GM18498 (cell line): Measurements from ENCODE around the gene TRIM21.
"Not testable (repeated sequence)": the region's sequence is repeated elsewhere in the genome, so short reads cannot be mapped to it uniquely, and the experiment has no call there.

Experiments used
- ATAC-seq: cut with Tn5 transposase; IDR thresholded peaks from one replicate; pipeline ENCODE4 v1.9.1; 2021; ENCODE audit warnings: mild to moderate bottlenecking, moderate library complexity; ENCODE audit not compliant: unreplicated experiment

Gene TRIM21

GRCh38 chr11:4393209-4393857 is at the start of gene TRIM21:
Gene TRIM21 (minus strand): TSS chr11:4393702. CDS start chr11:4390409, 3,293 bp downstream.
- peak; percentile 100 for ATAC-seq

GRCh38 chr11:4441515-4441914 is 48.0 kb upstream of the TRIM21 start:
- ATAC-seq: no peak

GRCh38 chr11:4436411-4436810 is 42.9 kb upstream of the TRIM21 start:
- ATAC-seq: no peak

- no peak for ATAC-seq
Measured at GRCh38 chr11:4433856-4434255, 40.4 kb upstream of the TRIM21 start.

GRCh38 chr11:4430051-4430450 is 36.5 kb upstream of the TRIM21 start:
- no peak for ATAC-seq

GRCh38 chr11:4418403-4418802 is 24.9 kb upstream of the TRIM21 start:
- ATAC-seq: no peak

- ATAC-seq: no peak
Measured at GRCh38 chr11:4416816-4417215, 23.3 kb upstream of the TRIM21 start.

- no peak for ATAC-seq
Measured at GRCh38 chr11:4416306-4416705, 22.8 kb upstream of the TRIM21 start.

- ATAC-seq: not testable (repeated sequence)
Measured at GRCh38 chr11:4406206-4406605, 12.7 kb upstream of the TRIM21 start.

GRCh38 chr11:4393858-4394223 is 339 bp upstream of the TRIM21 start:
- peak; percentile 18 for ATAC-seq

GRCh38 chr11:4388221-4388620 is 5.3 kb downstream of the TRIM21 start:
- no peak for ATAC-seq

- ATAC-seq: no peak
Measured at GRCh38 chr11:4385978-4386740, 7.3 kb downstream of the TRIM21 start.

GRCh38 chr11:4381901-4382300 is 11.6 kb downstream of the TRIM21 start:
- no peak for ATAC-seq

- no peak for ATAC-seq
Measured at GRCh38 chr11:4375431-4376140, 17.9 kb downstream of the TRIM21 start.

GRCh38 chr11:4370166-4370565 is 23.3 kb downstream of the TRIM21 start:
- ATAC-seq: no peak

GRCh38 chr11:4368286-4368685 is 25.2 kb downstream of the TRIM21 start, which contains the start of gene OR52B4:
Gene OR52B4 (minus strand): TSS chr11:4368386. CDS start chr11:4368295, 91 bp downstream.
- ATAC-seq: no peak

- ATAC-seq: not testable (repeated sequence)
Measured at GRCh38 chr11:4348142-4348541, 45.4 kb downstream of the TRIM21 start.

GRCh38 chr11:4345366-4345765 is 48.1 kb downstream of the TRIM21 start:
- not testable (repeated sequence) for ATAC-seq
